ENCODE results near the gene CD164L2.
A peak's percentile ranks its signal among the peaks of the same experiment; 100 is the strongest.

Gene CD164L2

DNA sequence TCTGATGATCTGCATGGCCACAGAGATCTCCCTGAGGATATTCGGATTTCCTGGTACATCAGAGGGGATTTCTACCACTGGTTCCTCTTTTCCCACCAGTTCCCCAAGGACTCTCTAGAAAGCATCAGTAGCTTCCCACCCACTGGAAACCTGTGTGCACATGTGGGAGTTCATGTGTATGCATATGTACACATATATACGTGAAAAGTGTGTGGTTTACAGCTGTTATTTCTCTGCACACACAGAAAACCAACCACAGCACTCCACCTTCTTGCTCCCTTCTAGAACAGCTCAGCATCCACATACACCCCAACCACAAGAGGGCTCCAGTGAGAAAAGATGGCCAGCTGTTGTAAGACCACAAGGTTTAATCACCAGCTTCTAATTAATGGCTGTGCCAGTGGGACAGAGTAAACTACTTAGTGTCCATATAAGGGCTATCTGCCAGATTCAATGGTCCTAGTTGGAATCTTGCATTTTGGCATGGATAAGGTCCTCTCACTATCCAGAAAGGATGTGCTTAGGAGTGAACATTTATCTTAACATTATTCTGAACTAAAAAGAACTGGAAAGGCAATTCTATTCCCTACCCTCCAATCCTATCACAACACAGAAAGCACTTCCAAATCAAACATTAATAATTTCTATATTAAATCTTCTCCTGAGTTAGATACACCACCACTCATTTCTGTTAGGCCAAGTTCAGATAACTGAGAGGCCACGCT, 33.4 kb upstream of the CD164L2 start:
- H3K27ac ChIP-seq, result no peak overlapping the region
- DNase-seq (ENCODE audit: low spot score), result no peak
- POLR2A ChIA-PET (ENCODE audit: low non-redundant PET), result no interaction called here

DNA sequence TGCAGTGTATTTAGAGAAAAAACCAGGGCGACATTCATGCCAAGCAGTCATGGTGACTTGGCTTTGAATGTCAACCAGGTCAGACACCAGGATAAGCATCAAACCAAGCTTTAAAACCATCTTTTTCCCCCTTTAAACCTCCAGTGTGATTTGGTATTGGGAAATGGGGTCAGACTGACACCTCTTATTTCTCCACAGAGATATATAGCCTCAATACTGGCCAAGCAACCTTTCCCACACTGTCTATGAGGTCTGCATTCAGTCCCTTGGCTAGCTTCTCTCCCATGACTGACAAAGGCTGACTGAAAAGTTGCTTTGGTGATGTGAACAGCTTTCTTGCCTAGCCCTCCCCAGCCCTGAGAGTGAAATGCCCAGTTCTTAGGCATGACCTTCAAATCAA, 31.0 kb upstream of the CD164L2 start:
- TF ChIP-seq, protein P1, sequence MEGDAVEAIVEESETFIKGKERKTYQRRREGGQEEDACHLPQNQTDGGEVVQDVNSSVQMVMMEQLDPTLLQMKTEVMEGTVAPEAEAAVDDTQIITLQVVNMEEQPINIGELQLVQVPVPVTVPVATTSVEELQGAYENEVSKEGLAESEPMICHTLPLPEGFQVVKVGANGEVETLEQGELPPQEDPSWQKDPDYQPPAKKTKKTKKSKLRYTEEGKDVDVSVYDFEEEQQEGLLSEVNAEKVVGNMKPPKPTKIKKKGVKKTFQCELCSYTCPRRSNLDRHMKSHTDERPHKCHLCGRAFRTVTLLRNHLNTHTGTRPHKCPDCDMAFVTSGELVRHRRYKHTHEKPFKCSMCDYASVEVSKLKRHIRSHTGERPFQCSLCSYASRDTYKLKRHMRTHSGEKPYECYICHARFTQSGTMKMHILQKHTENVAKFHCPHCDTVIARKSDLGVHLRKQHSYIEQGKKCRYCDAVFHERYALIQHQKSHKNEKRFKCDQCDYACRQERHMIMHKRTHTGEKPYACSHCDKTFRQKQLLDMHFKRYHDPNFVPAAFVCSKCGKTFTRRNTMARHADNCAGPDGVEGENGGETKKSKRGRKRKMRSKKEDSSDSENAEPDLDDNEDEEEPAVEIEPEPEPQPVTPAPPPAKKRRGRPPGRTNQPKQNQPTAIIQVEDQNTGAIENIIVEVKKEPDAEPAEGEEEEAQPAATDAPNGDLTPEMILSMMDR (conservative IDR thresholded peaks at IDR 0.05; ENCODE audit: low read depth), result no peak
- CTCF ChIA-PET, result interaction anchor here (0.6 to 0.7 kb wide), 2 partner anchors 56 to 522 kb away, joined by 3 read pairs; no protein-coding TSS in a partner anchor
- no peak overlapping the region for H3K27ac ChIP-seq
- DNase-seq (ENCODE audit: low spot score), result no peak
- POLR2A ChIA-PET (ENCODE audit: low non-redundant PET), result no interaction called here

More for the DNA sequence above, 33.4 kb upstream of the CD164L2 start:
- TF ChIP-seq, protein P1 (conservative IDR thresholded peaks at IDR 0.05; ENCODE audit: low read depth), result peak; percentile 33
- CTCF ChIA-PET, result interaction anchor here (0.6 to 1.6 kb wide), 5 partner anchors 11 to 347 kb away, joined by 3 to 5 read pairs (median 3); no protein-coding TSS in a partner anchor

DNA sequence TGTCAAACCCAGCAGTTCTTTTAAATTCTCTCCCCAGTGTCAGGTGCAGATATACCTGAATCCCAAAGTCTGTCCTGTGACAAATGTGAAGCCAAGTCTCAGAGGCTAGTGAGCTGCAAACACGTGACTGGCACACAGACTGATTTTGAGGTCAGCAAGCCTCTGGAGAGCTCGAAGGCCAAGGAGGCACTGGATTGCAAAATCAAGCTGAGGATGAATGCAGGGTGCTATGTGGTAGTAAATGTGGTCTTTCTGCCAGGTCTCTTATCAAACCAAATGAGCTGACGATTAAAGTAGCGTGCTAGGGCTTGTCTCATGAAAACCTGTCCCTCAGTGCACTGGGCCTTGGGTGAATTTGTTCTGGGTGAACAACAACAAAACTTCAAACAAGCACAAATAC, 29.9 kb upstream of the CD164L2 start:
- H3K27ac ChIP-seq, result peak overlapping the region; percentile 8; the same call in 1 of the 2 replicates
- ChIA-PET CTCF (interaction anchor here (0.6 to 0.7 kb wide), 2 partner anchors 208 to 284 kb away, joined by 3 read pairs; no protein-coding TSS in a partner anchor), POLR2A (ENCODE audit: low non-redundant PET) (no interaction called here)
- no peak for DNase-seq (ENCODE audit: low spot score)
- TF ChIP-seq, protein P1 (conservative IDR thresholded peaks at IDR 0.05; ENCODE audit: low read depth), result no peak

DNA sequence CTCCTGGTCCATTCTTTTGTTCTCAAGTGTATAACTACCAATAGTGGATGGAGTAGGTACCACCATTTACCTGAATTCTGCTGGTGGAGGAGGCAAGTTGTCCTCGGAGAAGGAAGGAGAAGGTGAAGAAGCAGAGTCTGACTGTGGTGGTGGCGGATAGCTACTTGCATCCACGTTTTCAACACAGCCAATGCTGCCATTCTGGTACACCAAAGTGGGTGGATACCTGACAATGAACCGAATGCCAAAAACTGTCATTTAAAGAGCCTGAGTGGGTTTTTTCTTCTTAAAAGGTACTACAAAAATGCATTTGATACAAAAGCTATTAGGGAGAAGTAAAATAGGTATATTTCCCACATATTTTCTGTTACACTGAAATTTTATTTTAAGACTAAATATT, 29.4 kb upstream of the CD164L2 start:
- no peak for DNase-seq (ENCODE audit: low spot score)
- CTCF ChIA-PET, result no interaction called here
- no peak overlapping the region for H3K27ac ChIP-seq
- TF ChIP-seq, protein P1 (conservative IDR thresholded peaks at IDR 0.05; ENCODE audit: low read depth), result no peak
- POLR2A ChIA-PET (ENCODE audit: low non-redundant PET), result no interaction called here

DNA sequence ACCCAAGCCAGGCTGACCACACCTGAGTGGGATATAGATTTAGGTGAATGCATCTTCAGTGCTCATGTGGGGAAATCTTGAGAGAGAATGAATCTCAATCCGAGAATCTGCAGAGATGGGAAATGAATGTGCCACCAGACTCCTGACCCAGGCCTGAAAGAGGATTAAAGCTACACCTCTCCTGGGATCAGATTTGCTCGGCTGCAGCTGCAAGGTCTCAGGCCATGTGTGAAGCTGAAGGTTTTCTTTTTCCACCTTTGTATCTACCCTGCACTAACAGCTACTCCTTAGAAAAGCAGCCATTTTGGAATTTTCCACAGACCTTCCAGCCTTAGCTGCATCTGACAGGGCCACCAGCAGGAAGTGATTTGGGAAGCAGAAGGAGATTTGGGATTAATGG, 27.6 kb upstream of the CD164L2 start:
- H3K27ac ChIP-seq, result no peak overlapping the region
- CTCF ChIA-PET, result no interaction called here
- POLR2A ChIA-PET (ENCODE audit: low non-redundant PET), result no interaction called here
- DNase-seq (ENCODE audit: low spot score), result no peak
- TF ChIP-seq, protein P1 (conservative IDR thresholded peaks at IDR 0.05; ENCODE audit: low read depth), result no peak

DNA sequence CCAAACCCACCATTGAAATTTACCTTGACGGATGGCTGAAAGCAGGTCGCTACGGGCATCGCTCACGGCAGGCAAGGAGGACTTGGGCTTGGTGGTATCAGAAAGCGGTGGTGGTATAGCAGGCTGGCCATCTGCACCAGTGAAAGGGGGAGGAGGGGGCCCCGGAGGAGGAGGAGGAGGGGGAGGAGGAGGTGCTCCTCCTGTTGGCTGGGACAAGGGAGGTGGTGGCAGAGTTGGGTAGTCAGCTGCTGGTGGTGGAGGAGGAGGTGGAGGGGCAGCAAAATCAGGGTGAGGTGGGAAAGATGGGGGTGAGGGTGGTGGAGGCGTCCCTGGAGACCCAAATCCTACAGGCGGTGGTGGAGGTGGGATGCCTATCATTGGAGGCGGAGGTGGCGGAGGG, 26.5 kb upstream of the CD164L2 start:
- TF ChIP-seq, protein P1 (conservative IDR thresholded peaks at IDR 0.05; ENCODE audit: low read depth), result no peak
- ChIA-PET CTCF (interaction anchor here (1.5 kb wide), 1 partner anchor 14 kb away, joined by 6 read pairs; no protein-coding TSS in a partner anchor), POLR2A (ENCODE audit: low non-redundant PET) (no interaction called here)
- no peak for DNase-seq (ENCODE audit: low spot score)
- no peak overlapping the region for H3K27ac ChIP-seq
